ENCODE data around the gene DNAH10. TPM values are rescaled to one million over a fixed set of nuclear protein-coding genes. Genes with fewer than 3 reads are reported as not detected.

Gene DNAH10
- total RNA-seq, 1 donor from 2014 or later = 0.66 TPM

DNA sequence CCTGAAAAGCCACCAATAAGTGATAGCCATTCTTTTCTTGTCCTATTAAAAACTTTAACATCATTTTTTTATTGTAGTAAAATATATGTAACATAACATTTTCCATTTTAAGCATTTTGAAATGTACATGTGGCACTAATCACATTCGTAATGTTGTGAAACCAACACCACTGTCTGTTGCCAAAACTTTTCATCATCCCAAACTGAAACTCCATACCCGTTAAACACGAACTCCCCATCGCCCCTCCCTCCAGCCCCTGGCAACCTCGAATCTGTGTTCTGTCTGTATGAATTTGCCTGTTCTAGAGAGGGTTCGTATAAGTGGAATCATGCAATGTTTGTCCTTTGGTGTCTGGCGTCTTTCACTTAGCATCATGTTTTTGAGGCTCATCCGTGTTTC is 134.7 kb downstream of the DNAH10 start:
- no peak for DNase-seq
- TF ChIP-seq, protein P1, sequence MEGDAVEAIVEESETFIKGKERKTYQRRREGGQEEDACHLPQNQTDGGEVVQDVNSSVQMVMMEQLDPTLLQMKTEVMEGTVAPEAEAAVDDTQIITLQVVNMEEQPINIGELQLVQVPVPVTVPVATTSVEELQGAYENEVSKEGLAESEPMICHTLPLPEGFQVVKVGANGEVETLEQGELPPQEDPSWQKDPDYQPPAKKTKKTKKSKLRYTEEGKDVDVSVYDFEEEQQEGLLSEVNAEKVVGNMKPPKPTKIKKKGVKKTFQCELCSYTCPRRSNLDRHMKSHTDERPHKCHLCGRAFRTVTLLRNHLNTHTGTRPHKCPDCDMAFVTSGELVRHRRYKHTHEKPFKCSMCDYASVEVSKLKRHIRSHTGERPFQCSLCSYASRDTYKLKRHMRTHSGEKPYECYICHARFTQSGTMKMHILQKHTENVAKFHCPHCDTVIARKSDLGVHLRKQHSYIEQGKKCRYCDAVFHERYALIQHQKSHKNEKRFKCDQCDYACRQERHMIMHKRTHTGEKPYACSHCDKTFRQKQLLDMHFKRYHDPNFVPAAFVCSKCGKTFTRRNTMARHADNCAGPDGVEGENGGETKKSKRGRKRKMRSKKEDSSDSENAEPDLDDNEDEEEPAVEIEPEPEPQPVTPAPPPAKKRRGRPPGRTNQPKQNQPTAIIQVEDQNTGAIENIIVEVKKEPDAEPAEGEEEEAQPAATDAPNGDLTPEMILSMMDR (IDR thresholded peaks at IDR 0.05; ENCODE audit: partially characterized antibody, unreplicated experiment) = no peak
- H3K9me3 Mint-ChIP-seq (ENCODE audit: unreplicated experiment) = peaks cover 5% of the 10 kb centered on the region
- H3K36me3 Mint-ChIP-seq (ENCODE audit: unreplicated experiment) = peaks cover 11% of the 10 kb centered on the region
- no peak overlapping the region for H3K4me3 Mint-ChIP-seq (ENCODE audit: unreplicated experiment)
- peaks cover 7% of the 10 kb centered on the region for H3K27me3 Mint-ChIP-seq (ENCODE audit: unreplicated experiment)
- no peak overlapping the region for H3K27ac Mint-ChIP-seq (ENCODE audit: unreplicated experiment)
- no peaks in the 10 kb centered on the region for H3K4me1 Mint-ChIP-seq (ENCODE audit: low read depth, unreplicated experiment)

DNA sequence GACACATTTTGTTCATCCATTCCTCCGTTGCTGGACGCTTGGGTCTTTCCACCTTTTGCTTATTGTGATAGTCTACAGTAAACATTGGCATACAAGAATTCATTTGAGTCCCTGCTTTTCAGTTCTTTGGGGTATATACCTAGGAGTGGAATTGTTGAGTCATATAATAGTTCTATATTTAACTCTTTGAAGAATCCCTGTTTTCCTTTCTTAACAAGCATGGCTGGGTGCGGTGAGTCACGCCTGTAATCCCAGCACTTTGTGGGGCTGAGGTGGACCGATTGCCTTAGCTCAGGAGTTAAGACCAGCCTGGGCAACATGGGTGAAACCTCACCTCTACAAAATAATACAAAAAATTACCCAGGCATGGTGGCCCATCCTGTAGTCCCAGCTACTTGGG is 135.1 kb downstream of the DNAH10 start:
- peaks cover 5% of the 10 kb centered on the region for H3K9me3 Mint-ChIP-seq (ENCODE audit: unreplicated experiment)
- TF ChIP-seq, protein P1 (IDR thresholded peaks at IDR 0.05; ENCODE audit: partially characterized antibody, unreplicated experiment) = no peak
- H3K36me3 Mint-ChIP-seq (ENCODE audit: unreplicated experiment) = peaks cover 11% of the 10 kb centered on the region
- no peaks in the 10 kb centered on the region for H3K4me1 Mint-ChIP-seq (ENCODE audit: low read depth, unreplicated experiment)
- no peak for DNase-seq
- H3K4me3 Mint-ChIP-seq (ENCODE audit: unreplicated experiment) = no peak overlapping the region
- peaks cover 8% of the 10 kb centered on the region for H3K27me3 Mint-ChIP-seq (ENCODE audit: unreplicated experiment)
- H3K27ac Mint-ChIP-seq (ENCODE audit: unreplicated experiment) = no peak overlapping the region

DNA sequence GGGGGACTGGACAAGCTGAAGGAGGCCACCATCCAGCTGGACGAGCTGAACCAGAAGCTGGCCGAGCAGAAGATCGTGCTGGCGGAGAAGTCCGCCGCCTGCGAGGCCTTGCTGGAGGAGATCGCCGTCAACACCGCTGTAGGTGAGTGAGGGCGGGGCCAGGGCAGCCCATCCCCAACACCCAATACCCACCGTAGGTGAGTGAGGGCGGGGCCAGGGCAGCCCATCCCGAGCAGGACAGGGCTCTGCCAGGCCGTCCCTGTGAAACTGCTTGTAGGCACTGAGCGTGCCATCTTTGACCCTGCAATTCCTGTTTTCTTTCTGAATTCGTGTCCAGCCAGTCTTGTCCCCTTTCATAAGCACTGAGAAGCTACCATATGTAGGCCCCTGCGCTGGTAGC is 136.6 kb downstream of the DNAH10 start:
- H3K27me3 Mint-ChIP-seq (ENCODE audit: unreplicated experiment) = peaks cover 9% of the 10 kb centered on the region
- H3K27ac Mint-ChIP-seq (ENCODE audit: unreplicated experiment) = no peak overlapping the region
- peaks cover 5% of the 10 kb centered on the region for H3K9me3 Mint-ChIP-seq (ENCODE audit: unreplicated experiment)
- H3K36me3 Mint-ChIP-seq (ENCODE audit: unreplicated experiment) = peaks cover 11% of the 10 kb centered on the region
- TF ChIP-seq, protein P1 (IDR thresholded peaks at IDR 0.05; ENCODE audit: partially characterized antibody, unreplicated experiment) = no peak
- H3K4me3 Mint-ChIP-seq (ENCODE audit: unreplicated experiment) = no peak overlapping the region
- H3K4me1 Mint-ChIP-seq (ENCODE audit: low read depth, unreplicated experiment) = no peaks in the 10 kb centered on the region
- DNase-seq = no peak

DNA sequence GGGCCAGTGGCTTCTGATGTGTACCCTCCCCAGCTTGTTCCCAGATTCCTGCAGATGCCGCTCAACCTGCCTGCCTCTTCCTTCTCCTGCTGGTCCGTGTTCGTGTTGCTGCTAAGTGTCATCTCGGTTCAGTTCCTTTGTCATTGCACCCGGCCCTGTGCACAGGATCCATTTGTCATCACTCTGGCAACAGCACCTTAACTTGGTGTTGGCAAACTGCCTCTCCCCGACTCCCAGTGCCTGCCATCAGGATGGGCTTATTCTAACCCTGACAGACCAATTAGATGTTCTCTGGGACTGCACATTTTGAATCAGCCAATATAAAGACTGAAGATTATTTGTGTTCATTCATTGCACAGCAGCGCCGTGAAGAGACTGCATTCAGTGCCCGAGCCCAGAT is 137.3 kb downstream of the DNAH10 start:
- H3K4me1 Mint-ChIP-seq (ENCODE audit: low read depth, unreplicated experiment) = no peaks in the 10 kb centered on the region
- peaks cover 7% of the 10 kb centered on the region for H3K9me3 Mint-ChIP-seq (ENCODE audit: unreplicated experiment)
- DNase-seq = no peak
- H3K4me3 Mint-ChIP-seq (ENCODE audit: unreplicated experiment) = no peak overlapping the region
- no peak overlapping the region for H3K27ac Mint-ChIP-seq (ENCODE audit: unreplicated experiment)
- peaks cover 11% of the 10 kb centered on the region for H3K36me3 Mint-ChIP-seq (ENCODE audit: unreplicated experiment)
- H3K27me3 Mint-ChIP-seq (ENCODE audit: unreplicated experiment) = peaks cover 13% of the 10 kb centered on the region
- TF ChIP-seq, protein P1 (IDR thresholded peaks at IDR 0.05; ENCODE audit: partially characterized antibody, unreplicated experiment) = no peak

DNA sequence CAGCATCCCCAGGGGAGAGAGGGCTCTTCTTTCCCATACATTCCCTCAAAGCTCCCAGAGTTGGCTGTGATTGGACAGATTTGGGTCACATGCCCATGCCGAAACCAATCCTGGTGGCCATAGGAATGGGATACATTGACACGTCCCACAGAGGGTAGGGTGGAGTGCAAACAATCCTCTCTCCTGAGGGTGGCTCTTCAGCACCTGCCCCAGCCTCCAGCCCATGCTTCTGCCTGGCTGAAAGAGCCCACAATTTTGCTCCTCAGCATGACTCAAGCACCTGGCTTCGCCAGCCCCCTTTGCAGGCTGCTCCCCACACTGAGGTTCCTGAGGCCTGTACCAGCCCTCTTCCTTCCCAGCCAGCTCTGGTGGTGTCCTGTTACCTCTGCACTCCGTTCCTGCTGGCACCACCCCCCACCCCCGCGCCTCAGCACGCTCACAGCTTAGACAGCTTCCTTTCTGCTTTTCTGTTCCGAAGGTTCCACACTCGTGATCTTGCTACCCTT is 138.8 kb downstream of the DNAH10 start:
- TF ChIP-seq, protein P1 (IDR thresholded peaks at IDR 0.05; ENCODE audit: partially characterized antibody, unreplicated experiment) = no peak
- H3K27me3 Mint-ChIP-seq (ENCODE audit: unreplicated experiment) = peaks cover 17% of the 10 kb centered on the region
- peaks cover 11% of the 10 kb centered on the region for H3K36me3 Mint-ChIP-seq (ENCODE audit: unreplicated experiment)
- peak overlapping the region; percentile 63 for H3K4me3 Mint-ChIP-seq (ENCODE audit: unreplicated experiment)
- peak overlapping the region; percentile 28 for H3K27ac Mint-ChIP-seq (ENCODE audit: unreplicated experiment)
- peaks cover 13% of the 10 kb centered on the region for H3K9me3 Mint-ChIP-seq (ENCODE audit: unreplicated experiment)
- no peaks in the 10 kb centered on the region for H3K4me1 Mint-ChIP-seq (ENCODE audit: low read depth, unreplicated experiment)
- no peak for DNase-seq
